ENCODE results near the gene MPDU1. TPM values are rescaled to one million over a fixed set of nuclear protein-coding genes. Genes with fewer than 3 reads are reported as not detected.

The MPDU1 gene
- total RNA-seq, 1 experiment from 2014 or later = 34.6 TPM

GRCh38 chr17:7577327-7578199 lies 6.1 kb upstream of the MPDU1 start:
- H3K36me3 Mint-ChIP-seq (ENCODE audit: insufficient read depth, unreplicated experiment) = peaks cover 92% of the 10 kb centered on the region
- DNase-seq = no peak
- peaks cover 29% of the 10 kb centered on the region for H3K4me1 Mint-ChIP-seq (ENCODE audit: low read depth, unreplicated experiment)
- TF ChIP-seq, protein P1, sequence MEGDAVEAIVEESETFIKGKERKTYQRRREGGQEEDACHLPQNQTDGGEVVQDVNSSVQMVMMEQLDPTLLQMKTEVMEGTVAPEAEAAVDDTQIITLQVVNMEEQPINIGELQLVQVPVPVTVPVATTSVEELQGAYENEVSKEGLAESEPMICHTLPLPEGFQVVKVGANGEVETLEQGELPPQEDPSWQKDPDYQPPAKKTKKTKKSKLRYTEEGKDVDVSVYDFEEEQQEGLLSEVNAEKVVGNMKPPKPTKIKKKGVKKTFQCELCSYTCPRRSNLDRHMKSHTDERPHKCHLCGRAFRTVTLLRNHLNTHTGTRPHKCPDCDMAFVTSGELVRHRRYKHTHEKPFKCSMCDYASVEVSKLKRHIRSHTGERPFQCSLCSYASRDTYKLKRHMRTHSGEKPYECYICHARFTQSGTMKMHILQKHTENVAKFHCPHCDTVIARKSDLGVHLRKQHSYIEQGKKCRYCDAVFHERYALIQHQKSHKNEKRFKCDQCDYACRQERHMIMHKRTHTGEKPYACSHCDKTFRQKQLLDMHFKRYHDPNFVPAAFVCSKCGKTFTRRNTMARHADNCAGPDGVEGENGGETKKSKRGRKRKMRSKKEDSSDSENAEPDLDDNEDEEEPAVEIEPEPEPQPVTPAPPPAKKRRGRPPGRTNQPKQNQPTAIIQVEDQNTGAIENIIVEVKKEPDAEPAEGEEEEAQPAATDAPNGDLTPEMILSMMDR (IDR thresholded peaks at IDR 0.05; ENCODE audit: unreplicated experiment) = no peak
- BruUV-seq (replicated peaks) = no TSS peak
- H3K4me3 Mint-ChIP-seq (ENCODE audit: low read depth, unreplicated experiment) = no peak overlapping the region
- H3K27me3 Mint-ChIP-seq (ENCODE audit: unreplicated experiment) = no peaks in the 10 kb centered on the region
- CTCF ChIA-PET = no interaction called here
- intact Hi-C loops (cut with micrococcal nuclease; ENCODE audit: unreplicated experiment) = loop anchor here (2.0 kb wide), 1 partner anchor 111 kb away; the partner anchor contains the start of gene WRAP53
- H3K27ac Mint-ChIP-seq (ENCODE audit: unreplicated experiment) = no peak overlapping the region
- no peaks in the 10 kb centered on the region for H3K9me3 Mint-ChIP-seq (ENCODE audit: low read depth, unreplicated experiment)

GRCh38 chr17:7579001-7579833 lies 4.4 kb upstream of the MPDU1 start, which contains the start of gene CD68:
Gene CD68, plus strand, starts transcription at chr17:7579638. Its CDS starts 40 bp downstream, at chr17:7579678.
- Mint-ChIP-seq H3K36me3 (ENCODE audit: insufficient read depth, unreplicated experiment) (peaks cover 92% of the 10 kb centered on the region), H3K9me3 (ENCODE audit: low read depth, unreplicated experiment) (no peaks in the 10 kb centered on the region), H3K4me1 (ENCODE audit: low read depth, unreplicated experiment) (peaks cover 28% of the 10 kb centered on the region), H3K27me3 (ENCODE audit: unreplicated experiment) (no peaks in the 10 kb centered on the region), H3K4me3 (ENCODE audit: low read depth, unreplicated experiment) (peak within 1 kb of the TSS; percentile 53), H3K27ac (ENCODE audit: unreplicated experiment) (peak within 1 kb of the TSS; percentile 94)
- intact Hi-C loops (cut with micrococcal nuclease; ENCODE audit: unreplicated experiment) = loop anchor here (2.0 kb wide), 1 partner anchor 110 kb away; the partner anchor contains the start of gene WRAP53
- TF ChIP-seq, protein P1 (IDR thresholded peaks at IDR 0.05; ENCODE audit: unreplicated experiment) = no peak
- no TSS peak for BruUV-seq (replicated peaks)
- DNase-seq = peak; percentile 76
- CTCF ChIA-PET = interaction anchor here (0.6 to 1.0 kb wide), 3 partner anchors 36 to 411 kb away, joined by 3 to 5 read pairs (median 3); partner anchors contain the start of genes FXR2 and WRAP53

GRCh38 chr17:7579834-7580603 lies 3.6 kb upstream of the MPDU1 start:
- TF ChIP-seq, protein P1 (IDR thresholded peaks at IDR 0.05; ENCODE audit: unreplicated experiment) = no peak
- no TSS peak for BruUV-seq (replicated peaks)
- Mint-ChIP-seq H3K36me3 (ENCODE audit: insufficient read depth, unreplicated experiment) (peaks cover 92% of the 10 kb centered on the region), H3K9me3 (ENCODE audit: low read depth, unreplicated experiment) (no peaks in the 10 kb centered on the region), H3K27me3 (ENCODE audit: unreplicated experiment) (no peaks in the 10 kb centered on the region), H3K4me3 (ENCODE audit: low read depth, unreplicated experiment) (peak overlapping the region; percentile 53), H3K4me1 (ENCODE audit: low read depth, unreplicated experiment) (peaks cover 28% of the 10 kb centered on the region), H3K27ac (ENCODE audit: unreplicated experiment) (peak overlapping the region; percentile 94)
- CTCF ChIA-PET = interaction anchor here (1.0 kb wide), 1 partner anchor 35 kb away, joined by 5 read pairs; the partner anchor contains the start of gene FXR2
- intact Hi-C loops (cut with micrococcal nuclease; ENCODE audit: unreplicated experiment) = loop anchor here (2.0 kb wide), 1 partner anchor 109 kb away; the partner anchor contains the start of gene WRAP53
- DNase-seq = no peak

Measured in Calu3 (cell line).